HCT116 (cell line): ENCODE results near the gene C16orf90. TPM values are rescaled to one million over a fixed set of nuclear protein-coding genes. Genes with fewer than 3 reads are reported as not detected.

Experiments
- ATAC-seq: fragments of 200-7000 bp; cut with Tn5 transposase; 2 replicates; pipeline ENCODE4 v1.9.1; 2020; ENCODE audit warnings: mild to moderate bottlenecking, moderate library complexity
- BruUV-seq: library from RNA; stranded (reverse); fragments of 400-500 nt; replicated peaks from 2 replicates; lab custom pipeline; 2021; lab: Mats Ljungman, UMichigan
- CTCF ChIA-PET: fragments of 300-600 bp; sonication (Branson Sonifier 250); formaldehyde crosslinking; loops from one replicate; lab custom pipeline; 2021; ENCODE audit warnings: antibody characterized with exemption; lab: Charles Lee
- POLR2A ChIA-PET: fragments of 300-600, 350-600 bp; sonication (Branson Sonifier 250); formaldehyde crosslinking; loops from one replicate; lab custom pipeline; 2021; ENCODE audit warnings: antibody characterized with exemption; lab: Charles Lee
- RAD21 ChIA-PET, 2 experiments: fragments of 300-600 bp; sonication (Branson Sonifier 250); formaldehyde crosslinking; loops; one replicate each; lab custom pipeline; 2023; ENCODE audit warnings: low total read pairs in 2 of 2; ENCODE audit not compliant: uncharacterized antibody in 2 of 2, unreplicated experiment in 2 of 2, low non-redundant PET in 1 of 2; lab: Charles Lee
- DNase-seq: peaks from one replicate; pipeline ENCODE4 v3.0.0-alpha.2; 2010; ENCODE audit warnings: low read depth, low spot score
- H2AFZ ChIP-seq: fragments of 200-600 bp; shearing (Covaris generic), sonication (generic); 2 replicates; pipeline ENCODE4 v1.6.1; 2017; ENCODE audit warnings: low read depth, mixed run types, mixed read lengths, antibody characterized with exemption, low read length; ENCODE audit not compliant: poor library complexity, severe bottlenecking
- H3K27ac ChIP-seq: 2 replicates; pipeline ENCODE4 v1.5.1; 2012; ENCODE audit warnings: low read depth, low read length
- H3K27me3 ChIP-seq: fragments of 200-600 bp; sonication (generic); 2 replicates; pipeline ENCODE4 v1.6.1; 2016; ENCODE audit warnings: mixed run types, low read length, mixed read lengths; ENCODE audit not compliant: insufficient read depth
- H3K36me3 ChIP-seq, 2 experiments: fragments of 200-500 bp in 1 of 2; fragments of 200-600 bp in 1 of 2; sonication (Bioruptor generic) in 1 of 2; sonication (generic) in 1 of 2; 2 replicates each; pipeline versions ENCODE4 v1.5.1 to v1.6.1; 2014 to 2016; ENCODE audit warnings: low read length in 2 of 2, inconsistent platforms in 1 of 2, mixed read lengths in 1 of 2, mixed run types in 1 of 2; ENCODE audit not compliant: insufficient read depth in 2 of 2, control insufficient read depth in 1 of 2
- H3K4me1 ChIP-seq, 2 experiments: fragments of 200-600 bp in 1 of 2; sonication (generic) in 1 of 2; 2 replicates each; pipeline versions ENCODE4 v1.5.1 to v1.6.1; 2012 to 2017; ENCODE audit warnings: low read length in 2 of 2, inconsistent platforms in 1 of 2, mild to moderate bottlenecking in 1 of 2, mixed read lengths in 1 of 2, mixed run types in 1 of 2, moderate library complexity in 1 of 2; ENCODE audit not compliant: insufficient read depth in 2 of 2, control insufficient read depth in 1 of 2
- H3K4me2 ChIP-seq: fragments of 200-600 bp; sonication (generic); 2 replicates; pipeline ENCODE4 v1.6.1; 2017; ENCODE audit warnings: mixed run types, low read length, mixed read lengths
- H3K4me3 ChIP-seq, 2 experiments: fragments of 200-600 bp in 1 of 2; sonication (generic) in 1 of 2; replicated peaks in 1 of 2; 2 replicates each; pipeline ENCODE4 v1.5.1; 2011 to 2016; ENCODE audit warnings: low read length in 2 of 2, control low read depth in 1 of 2, low read depth in 1 of 2, mild to moderate bottlenecking in 1 of 2, mixed read lengths in 1 of 2, mixed run types in 1 of 2
- H3K79me2 ChIP-seq: fragments of 200-600 bp; sonication (generic); 2 replicates; pipeline ENCODE4 v1.6.1; 2017; ENCODE audit warnings: mild to moderate bottlenecking, mixed run types, low read length, moderate library complexity, mixed read lengths; ENCODE audit not compliant: insufficient read depth
- H3K9ac ChIP-seq: fragments of 200-600 bp; sonication (generic); 2 replicates; pipeline ENCODE4 v1.6.1; 2016; ENCODE audit warnings: low read length, mixed read lengths
- H3K9me2 ChIP-seq: fragments of 200-600 bp; sonication (generic), shearing (Covaris generic); 2 replicates; pipeline ENCODE4 v1.6.1; 2017; ENCODE audit warnings: mixed run types, mild to moderate bottlenecking, moderate library complexity; ENCODE audit not compliant: insufficient read depth
- H3K9me3 ChIP-seq, 2 experiments: fragments of 200-500 bp in 1 of 2; fragments of 200-600 bp in 1 of 2; sonication (Bioruptor generic) in 1 of 2; sonication (generic) in 1 of 2; 2 replicates each; pipeline ENCODE4 v1.6.1; 2014 to 2017; ENCODE audit warnings: low read length in 2 of 2, mixed read lengths in 2 of 2, inconsistent platforms in 1 of 2, low read depth in 1 of 2, mild to moderate bottlenecking in 1 of 2, mixed run types in 1 of 2, moderate library complexity in 1 of 2; ENCODE audit not compliant: control insufficient read depth in 1 of 2, insufficient read depth in 1 of 2
- H4K20me1 ChIP-seq: fragments of 200-600 bp; sonication (generic), shearing (Covaris generic); 2 replicates; pipeline ENCODE4 v1.6.1; 2017; ENCODE audit warnings: mixed run types, mild to moderate bottlenecking, moderate library complexity; ENCODE audit not compliant: insufficient read depth
- JUND ChIP-seq: IDR thresholded peaks from 2 replicates; pipeline ENCODE4 v1.6.1; 2012
- POLR2A ChIP-seq: IDR thresholded peaks from 2 replicates; pipeline ENCODE4 v1.7.0; 2011; ENCODE audit warnings: borderline replicate concordance; ENCODE audit not compliant: insufficient read depth, insufficient read length; ENCODE audit errors: extremely low read depth
- RAD21 ChIP-seq: IDR thresholded peaks from 2 replicates; pipeline ENCODE4 v1.6.1; 2012; ENCODE audit warnings: low read depth, mild to moderate bottlenecking
- SIN3A ChIP-seq: IDR thresholded peaks from 2 replicates; pipeline ENCODE4 v1.6.1; 2012; ENCODE audit warnings: low read depth
- SP1 ChIP-seq: IDR thresholded peaks from 2 replicates; pipeline ENCODE4 v1.6.1; 2012; ENCODE audit warnings: low read depth
- ZFX ChIP-seq: fragments of 450-650 bp; IDR thresholded peaks from 2 replicates; pipeline ENCODE4 v1.6.1; 2017
- ZNF274 ChIP-seq: fragments of 200-500 bp; sonication (Bioruptor generic); IDR thresholded peaks from 2 replicates; pipeline ENCODE4 v1.6.1; 2014; ENCODE audit warnings: mild to moderate bottlenecking, low read depth, low read length, inconsistent platforms
- intact Hi-C: fragments of 100-400 bp; cut with micrococcal nuclease; formaldehyde crosslinking; loops from 2 replicates; pipeline ENCODE4 v1.10.0; 2022
- total RNA-seq: library from RNA; stranded (reverse); gene quantifications from one replicate; pipeline ENCODE4 v1.2.1, GENCODE V29; 2021; ENCODE audit not compliant: unreplicated experiment
- TF ChIP-seq, protein P1 (sequence below), 3 experiments: fragments of 200-600 bp in 1 of 3; sonication (generic) in 1 of 3; IDR thresholded peaks in 2 of 3; conservative IDR thresholded peaks in 1 of 3; 2 replicates each; pipeline ENCODE4 v1.5.1; 2012 to 2017; ENCODE audit warnings: low read depth in 2 of 3, low read length in 2 of 3, antibody characterized with exemption in 1 of 3, borderline replicate concordance in 1 of 3, control low read depth in 1 of 3, mild to moderate bottlenecking in 1 of 3, mixed read lengths in 1 of 3, mixed run types in 1 of 3, moderate library complexity in 1 of 3; ENCODE audit not compliant: insufficient read depth in 1 of 3
- TF ChIP-seq, protein P2 (sequence below): IDR thresholded peaks from 2 replicates; pipeline ENCODE4 v1.6.1; 2012
- TF ChIP-seq, protein P3 (sequence below): IDR thresholded peaks from 2 replicates; pipeline ENCODE4 v1.6.1; 2012; ENCODE audit warnings: low read depth

C16orf90 gene
- total RNA-seq, 1 experiment from 2014 or later: not detected

DNA sequence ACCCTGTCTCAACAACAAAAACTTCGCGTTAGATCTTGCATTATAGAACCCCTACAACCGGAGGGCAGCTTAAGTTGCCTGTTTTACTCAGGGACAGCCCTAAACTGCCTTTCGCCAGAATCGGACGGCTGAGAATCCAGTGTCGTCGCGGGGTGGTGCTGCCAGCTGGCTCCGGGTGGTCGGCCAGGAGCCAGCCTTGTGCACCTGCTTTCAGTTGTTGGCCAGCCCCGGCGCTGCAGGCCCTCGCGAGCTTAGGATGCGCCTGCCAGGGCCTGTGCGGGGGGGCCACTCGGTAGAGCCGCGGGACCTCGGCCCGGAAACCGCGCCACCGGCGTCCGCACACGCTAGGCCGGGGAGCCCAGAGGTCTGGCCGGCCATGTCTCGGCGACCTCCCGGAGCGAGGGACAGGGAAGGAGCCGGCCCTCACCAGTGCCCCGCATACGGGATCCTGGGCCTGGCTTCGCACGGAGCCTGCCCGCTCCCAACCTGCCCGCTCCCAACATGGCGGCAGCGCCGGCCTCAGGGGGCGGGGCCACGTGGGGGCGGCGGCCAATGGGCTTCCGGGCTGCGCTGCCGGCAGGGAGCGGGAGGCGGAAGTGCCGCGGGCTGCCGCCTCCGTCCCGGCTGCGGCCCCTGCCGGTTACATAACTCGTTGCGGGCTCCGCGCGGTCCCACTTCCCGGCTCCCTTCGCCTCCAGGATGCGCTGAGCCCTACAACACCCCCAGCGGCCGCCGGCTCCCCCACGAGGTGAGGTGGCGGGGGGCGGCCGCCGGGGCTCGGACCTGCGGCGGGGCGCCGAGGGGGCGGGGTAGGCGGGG, 37.6 kb downstream of the C16orf90 start (continued):
- TF ChIP-seq, protein P1, sequence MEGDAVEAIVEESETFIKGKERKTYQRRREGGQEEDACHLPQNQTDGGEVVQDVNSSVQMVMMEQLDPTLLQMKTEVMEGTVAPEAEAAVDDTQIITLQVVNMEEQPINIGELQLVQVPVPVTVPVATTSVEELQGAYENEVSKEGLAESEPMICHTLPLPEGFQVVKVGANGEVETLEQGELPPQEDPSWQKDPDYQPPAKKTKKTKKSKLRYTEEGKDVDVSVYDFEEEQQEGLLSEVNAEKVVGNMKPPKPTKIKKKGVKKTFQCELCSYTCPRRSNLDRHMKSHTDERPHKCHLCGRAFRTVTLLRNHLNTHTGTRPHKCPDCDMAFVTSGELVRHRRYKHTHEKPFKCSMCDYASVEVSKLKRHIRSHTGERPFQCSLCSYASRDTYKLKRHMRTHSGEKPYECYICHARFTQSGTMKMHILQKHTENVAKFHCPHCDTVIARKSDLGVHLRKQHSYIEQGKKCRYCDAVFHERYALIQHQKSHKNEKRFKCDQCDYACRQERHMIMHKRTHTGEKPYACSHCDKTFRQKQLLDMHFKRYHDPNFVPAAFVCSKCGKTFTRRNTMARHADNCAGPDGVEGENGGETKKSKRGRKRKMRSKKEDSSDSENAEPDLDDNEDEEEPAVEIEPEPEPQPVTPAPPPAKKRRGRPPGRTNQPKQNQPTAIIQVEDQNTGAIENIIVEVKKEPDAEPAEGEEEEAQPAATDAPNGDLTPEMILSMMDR (IDR thresholded peaks at IDR 0.05 in 2 of 3, conservative IDR thresholded peaks at IDR 0.05 in 1 of 3; ENCODE audit: borderline replicate concordance in 1 of 3, insufficient read depth in 1 of 3, low read depth in 2 of 3, low read length in 2 of 3): peak in 2 of 3 experiments; percentile 33 to 41; a peak in 3 of 6 replicates
- no peak for TF ChIP-seq ZNF274

DNA sequence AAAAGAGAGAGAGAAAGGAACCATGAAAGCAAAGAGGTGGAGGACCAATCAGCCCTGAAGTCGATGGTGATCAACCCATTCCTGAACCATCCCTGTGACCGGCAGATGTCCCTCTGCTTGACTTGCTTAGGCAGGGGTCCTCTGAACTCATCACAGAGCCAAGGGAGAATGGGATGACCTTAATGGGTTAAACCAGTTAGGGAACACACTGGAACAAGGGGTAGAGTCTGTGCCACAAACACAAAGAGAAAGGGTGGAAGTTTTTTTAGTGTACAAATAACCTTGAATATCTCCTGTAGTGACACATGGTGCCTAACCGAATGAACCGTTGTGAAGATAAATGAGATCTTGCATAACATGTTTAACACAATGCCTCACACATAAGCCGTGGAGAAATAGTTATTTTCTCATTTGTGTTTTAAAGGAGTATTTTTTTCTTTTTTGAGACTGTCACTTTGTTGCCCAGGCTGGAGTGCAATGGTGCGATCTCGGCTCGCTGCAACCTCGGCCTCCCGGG, 40.6 kb downstream of the C16orf90 start:
- no peaks in the 10 kb centered on the region for H3K9me3 ChIP-seq
- no peaks in the 10 kb centered on the region for H3K36me3 ChIP-seq
- no peaks in the 10 kb centered on the region for H3K27me3 ChIP-seq
- ChIA-PET CTCF (no interaction called here), RAD21 (no interaction called here), POLR2A (interaction anchor here (2.3 kb wide), 1 partner anchor 11 kb away, joined by 10 read pairs; the partner anchor contains the start of genes NAA60 and ZNF597)
- ATAC-seq (no peak), DNase-seq (no peak)
- intact Hi-C loops: loop anchor here (5.0 kb wide), 1 partner anchor 267 kb away; the partner anchor contains the start of gene OR1F1
- H2AFZ ChIP-seq: no peak overlapping the region
- H3K4me2 ChIP-seq: no peak overlapping the region
- no peaks in the 10 kb centered on the region for H3K9me2 ChIP-seq
- H3K9ac ChIP-seq: no peak overlapping the region
- peaks cover 17 to 32% of the 10 kb centered on the region in 2 experiments for H3K4me1 ChIP-seq
- TF ChIP-seq ZNF274: no peak
- TF ChIP-seq, protein P2, sequence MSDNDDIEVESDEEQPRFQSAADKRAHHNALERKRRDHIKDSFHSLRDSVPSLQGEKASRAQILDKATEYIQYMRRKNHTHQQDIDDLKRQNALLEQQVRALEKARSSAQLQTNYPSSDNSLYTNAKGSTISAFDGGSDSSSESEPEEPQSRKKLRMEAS: no peak
- TF ChIP-seq SIN3A: no peak
- no peak for TF ChIP-seq ZFX
- no peak for TF ChIP-seq RAD21
- no peak for TF ChIP-seq JUND
- TF ChIP-seq POLR2A: no peak
- TF ChIP-seq, protein P3, sequence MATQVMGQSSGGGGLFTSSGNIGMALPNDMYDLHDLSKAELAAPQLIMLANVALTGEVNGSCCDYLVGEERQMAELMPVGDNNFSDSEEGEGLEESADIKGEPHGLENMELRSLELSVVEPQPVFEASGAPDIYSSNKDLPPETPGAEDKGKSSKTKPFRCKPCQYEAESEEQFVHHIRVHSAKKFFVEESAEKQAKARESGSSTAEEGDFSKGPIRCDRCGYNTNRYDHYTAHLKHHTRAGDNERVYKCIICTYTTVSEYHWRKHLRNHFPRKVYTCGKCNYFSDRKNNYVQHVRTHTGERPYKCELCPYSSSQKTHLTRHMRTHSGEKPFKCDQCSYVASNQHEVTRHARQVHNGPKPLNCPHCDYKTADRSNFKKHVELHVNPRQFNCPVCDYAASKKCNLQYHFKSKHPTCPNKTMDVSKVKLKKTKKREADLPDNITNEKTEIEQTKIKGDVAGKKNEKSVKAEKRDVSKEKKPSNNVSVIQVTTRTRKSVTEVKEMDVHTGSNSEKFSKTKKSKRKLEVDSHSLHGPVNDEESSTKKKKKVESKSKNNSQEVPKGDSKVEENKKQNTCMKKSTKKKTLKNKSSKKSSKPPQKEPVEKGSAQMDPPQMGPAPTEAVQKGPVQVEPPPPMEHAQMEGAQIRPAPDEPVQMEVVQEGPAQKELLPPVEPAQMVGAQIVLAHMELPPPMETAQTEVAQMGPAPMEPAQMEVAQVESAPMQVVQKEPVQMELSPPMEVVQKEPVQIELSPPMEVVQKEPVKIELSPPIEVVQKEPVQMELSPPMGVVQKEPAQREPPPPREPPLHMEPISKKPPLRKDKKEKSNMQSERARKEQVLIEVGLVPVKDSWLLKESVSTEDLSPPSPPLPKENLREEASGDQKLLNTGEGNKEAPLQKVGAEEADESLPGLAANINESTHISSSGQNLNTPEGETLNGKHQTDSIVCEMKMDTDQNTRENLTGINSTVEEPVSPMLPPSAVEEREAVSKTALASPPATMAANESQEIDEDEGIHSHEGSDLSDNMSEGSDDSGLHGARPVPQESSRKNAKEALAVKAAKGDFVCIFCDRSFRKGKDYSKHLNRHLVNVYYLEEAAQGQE: no peak
- TF ChIP-seq SP1: no peak
- no peak overlapping the region for H3K27ac ChIP-seq
- H3K79me2 ChIP-seq: peaks cover 16% of the 10 kb centered on the region
- H4K20me1 ChIP-seq: no peaks in the 10 kb centered on the region
- no peak overlapping the region for H3K4me3 ChIP-seq
- BruUV-seq: no TSS peak
